ENCODE results near the gene GOLGA6A. TPM values are rescaled to one million over a fixed set of nuclear protein-coding genes. Genes with fewer than 3 reads are reported as not detected.
"Not testable (repeated sequence)": the region's sequence is repeated elsewhere in the genome, so short reads cannot be mapped to it uniquely, and the experiment has no call there.

Gene GOLGA6A
- not detected for total RNA-seq
- long read RNA-seq = 0 reads

- ATAC-seq (ENCODE audit: poor library complexity); intact Hi-C loops (cut with DNase I); DNase-seq: not testable (repeated sequence)
Measured at GRCh38 chr15:74082450-74082849, at the start of gene GOLGA6A. Gene GOLGA6A, minus strand, starts transcription at chr15:74082550. Its CDS starts 41 bp downstream, at chr15:74082509.

GRCh38 chr15:74131628-74132413 lies 49.5 kb upstream of the GOLGA6A start:
- DNase-seq = no peak
- intact Hi-C loops (cut with DNase I) = no loop called here
- ATAC-seq (ENCODE audit: poor library complexity) = no peak

GRCh38 chr15:74130849-74131627 lies 48.7 kb upstream of the GOLGA6A start:
- DNase-seq (no peak), ATAC-seq (ENCODE audit: poor library complexity) (no peak)
- intact Hi-C loops (cut with DNase I) = no loop called here

- DNase-seq = no peak
- intact Hi-C loops (cut with DNase I) = no loop called here
Measured at GRCh38 chr15:74130155-74130848, 48.0 kb upstream of the GOLGA6A start, which contains the start of gene ISLR2. Gene ISLR2, plus strand, starts transcription at chr15:74130586. Its CDS starts 2,169 bp downstream, at chr15:74132755.

GRCh38 chr15:74129586-74130154 lies 47.3 kb upstream of the GOLGA6A start:
- ATAC-seq (ENCODE audit: poor library complexity) (no peak), DNase-seq (no peak)
- intact Hi-C loops (cut with DNase I) = loop anchor here (5.0 kb wide), 1 partner anchor 193 kb away; no protein-coding TSS in a partner anchor

More at GRCh38 chr15:74130155-74130848, 48.0 kb upstream of the GOLGA6A start, which contains the start of gene ISLR2:
- ATAC-seq (ENCODE audit: poor library complexity) = no peak

- intact Hi-C loops (cut with DNase I) = loop anchor here (5.0 kb wide), 1 partner anchor 193 kb away; no protein-coding TSS in a partner anchor
- no peak for DNase-seq
- ATAC-seq (ENCODE audit: poor library complexity) = no peak
Measured at GRCh38 chr15:74128785-74129585, 46.6 kb upstream of the GOLGA6A start.

- ATAC-seq (ENCODE audit: poor library complexity) = peak; percentile 45
- no peak for DNase-seq
- intact Hi-C loops (cut with DNase I) = loop anchor here (2.0 to 5.0 kb wide), 2 partner anchors 179 to 194 kb away; no protein-coding TSS in a partner anchor
Measured at GRCh38 chr15:74127954-74128784, 45.8 kb upstream of the GOLGA6A start.

GRCh38 chr15:74127255-74127953 lies 45.1 kb upstream of the GOLGA6A start:
- ATAC-seq (ENCODE audit: poor library complexity) = peak; percentile 99
- intact Hi-C loops (cut with DNase I) = loop anchor here (2.0 to 5.0 kb wide), 2 partner anchors 179 to 195 kb away; no protein-coding TSS in a partner anchor
- DNase-seq = peak; percentile 94

- ATAC-seq (ENCODE audit: poor library complexity) (no peak), DNase-seq (no peak)
- intact Hi-C loops (cut with DNase I) = loop anchor here (5.0 kb wide), 1 partner anchor 198 kb away; no protein-coding TSS in a partner anchor
Measured at GRCh38 chr15:74124759-74125158, 42.4 kb upstream of the GOLGA6A start.

GRCh38 chr15:74124196-74124595 lies 41.8 kb upstream of the GOLGA6A start:
- ATAC-seq (ENCODE audit: poor library complexity) = no peak
- intact Hi-C loops (cut with DNase I) = no loop called here
- no peak for DNase-seq

- DNase-seq = no peak
- intact Hi-C loops (cut with DNase I) = no loop called here
- no peak for ATAC-seq (ENCODE audit: poor library complexity)
Measured at GRCh38 chr15:74123658-74124057, 41.3 kb upstream of the GOLGA6A start.

GRCh38 chr15:74123131-74123429 lies 40.7 kb upstream of the GOLGA6A start:
- ATAC-seq (ENCODE audit: poor library complexity) (no peak), DNase-seq (no peak)
- intact Hi-C loops (cut with DNase I) = no loop called here

GRCh38 chr15:74122403-74123130 lies 40.2 kb upstream of the GOLGA6A start:
- DNase-seq (no peak), ATAC-seq (ENCODE audit: poor library complexity) (no peak)
- intact Hi-C loops (cut with DNase I) = no loop called here

GRCh38 chr15:74121858-74122257 lies 39.5 kb upstream of the GOLGA6A start:
- DNase-seq (no peak), ATAC-seq (ENCODE audit: poor library complexity) (no peak)
- intact Hi-C loops (cut with DNase I) = no loop called here

GRCh38 chr15:74121039-74121438 lies 38.7 kb upstream of the GOLGA6A start:
- ATAC-seq (ENCODE audit: poor library complexity) (no peak), DNase-seq (no peak)
- intact Hi-C loops (cut with DNase I) = no loop called here

GRCh38 chr15:74120426-74120825 lies 38.1 kb upstream of the GOLGA6A start:
- no peak for DNase-seq
- ATAC-seq (ENCODE audit: poor library complexity) = no peak
- intact Hi-C loops (cut with DNase I) = no loop called here

Data from Right ventricle myocardium superior (tissue), 1 donor.